B cell (primary cell): ENCODE data around the gene GFOD2. TPM values are rescaled to one million over a fixed set of nuclear protein-coding genes. Genes with fewer than 3 reads are reported as not detected.

ENCODE experiments used
- ATAC-seq: fragments of 200-7000 bp; cut with Tn5 transposase; one replicate; pipeline ENCODE4 v1.10.0; 2021; ENCODE audit warnings: low read depth, mild to moderate bottlenecking, moderate number of reproducible peaks, moderate library complexity
- CTCF ChIA-PET: fragments of 350-600 bp; sonication (Branson Sonifier 250); formaldehyde crosslinking; loops from one replicate; lab custom pipeline; 2021; ENCODE audit warnings: antibody characterized with exemption, inconsistent platforms; lab: Charles Lee
- POLR2A ChIA-PET: fragments of 350-600 bp; sonication (Branson Sonifier 250); formaldehyde crosslinking; loops from one replicate; lab custom pipeline; 2021; ENCODE audit warnings: antibody characterized with exemption; lab: Charles Lee
- DNase-seq: peaks from one replicate; pipeline ENCODE4 v3.0.0; 2013
- H2AFZ ChIP-seq: 2 replicates; pipeline ENCODE4 v1.6.1; 2012; ENCODE audit warnings: mild to moderate bottlenecking, low read depth, low read length; ENCODE audit not compliant: insufficient read depth, poor library complexity, severe bottlenecking
- H3K27ac ChIP-seq, 2 donors: 1 replicate in 1 of 2; 2 replicates in 1 of 2; pipeline ENCODE4 v1.5.1; 2012 to 2013; ENCODE audit warnings: low read length in 2 of 2, mild to moderate bottlenecking in 2 of 2, moderate library complexity in 1 of 2
- H3K27me3 ChIP-seq, 4 experiments: fragments of 200-600 bp in 1 of 4; sonication (generic) in 1 of 4; replicated peaks in 1 of 4; 1 replicate in 2 of 4; 2 replicates in 2 of 4; pipeline versions ENCODE4 v1.6.1 to v1.7.0; 2013 to 2016; ENCODE audit warnings: low read length in 3 of 4, mild to moderate bottlenecking in 2 of 4, mixed read lengths in 1 of 4, moderate library complexity in 1 of 4; ENCODE audit not compliant: insufficient read depth in 4 of 4, control insufficient read depth in 3 of 4; ENCODE audit errors: control extremely low read depth in 1 of 4
- H3K36me3 ChIP-seq, 2 experiments: replicated peaks in 1 of 2; 1 replicate in 1 of 2; 2 replicates in 1 of 2; pipeline versions ENCODE4 v1.6.1 to v1.7.1; 2013; ENCODE audit warnings: low read length in 1 of 2; ENCODE audit not compliant: insufficient read depth in 2 of 2, control insufficient read depth in 1 of 2; ENCODE audit errors: control extremely low read depth in 1 of 2, extremely low read depth in 1 of 2
- H3K4me1 ChIP-seq, 2 donors: fragments of 200-600 bp in 1 of 2; sonication (generic) in 1 of 2; 1 replicate in 1 of 2; 2 replicates in 1 of 2; pipeline versions ENCODE4 v1.5.1 to v1.6.1; 2013 to 2017; ENCODE audit warnings: low read length in 2 of 2; ENCODE audit not compliant: control insufficient read depth in 2 of 2, insufficient read depth in 2 of 2
- H3K4me2 ChIP-seq: replicated peaks from 2 replicates; pipeline ENCODE3; 2012; ENCODE audit warnings: mild to moderate bottlenecking, low read depth, low read length; ENCODE audit not compliant: poor library complexity, severe bottlenecking
- H3K4me3 ChIP-seq, 5 experiments: fragments of 200-600 bp in 1 of 5; sonication (generic) in 1 of 5; 1 replicate in 3 of 5; 2 replicates in 2 of 5; pipeline versions ENCODE4 v1.5.1 to v1.7.0; 2011 to 2016; ENCODE audit warnings: low read length in 4 of 5, mild to moderate bottlenecking in 4 of 5, low read depth in 2 of 5, control low read depth in 1 of 5, moderate library complexity in 1 of 5; ENCODE audit not compliant: insufficient read depth in 1 of 5; ENCODE audit errors: control extremely low read depth in 1 of 5, extremely low read depth in 1 of 5
- H3K79me2 ChIP-seq: fragments of 200-600 bp; sonication (generic); one replicate; pipeline ENCODE4 v1.6.0; 2016; ENCODE audit warnings: low read length; ENCODE audit not compliant: control insufficient read depth, insufficient read depth
- H3K9ac ChIP-seq: fragments of 200-600 bp; sonication (generic); 2 replicates; pipeline ENCODE4 v1.6.1; 2017; ENCODE audit warnings: mild to moderate bottlenecking, low read length, moderate library complexity
- H3K9me3 ChIP-seq, 3 donors: one replicate each; pipeline versions ENCODE4 v1.6.1 to v1.7.1; 2013; ENCODE audit warnings: low read length in 2 of 3; ENCODE audit not compliant: control insufficient read depth in 2 of 3, insufficient read depth in 1 of 3; ENCODE audit errors: control extremely low read depth in 1 of 3
- H4K20me1 ChIP-seq: 2 replicates; pipeline ENCODE4 v1.6.0; 2012; ENCODE audit warnings: mild to moderate bottlenecking, low read length; ENCODE audit not compliant: insufficient read depth, control insufficient read depth, poor library complexity, severe bottlenecking
- H3K27ac Mint-ChIP-seq: one replicate; pipeline ENCODE4 v1.8.0; 2021; ENCODE audit warnings: mixed read lengths
- H3K27me3 Mint-ChIP-seq: one replicate; pipeline ENCODE4 v1.8.0; 2021; ENCODE audit warnings: mixed read lengths
- H3K4me1 Mint-ChIP-seq: one replicate; pipeline ENCODE4 v1.8.0; 2021; ENCODE audit warnings: mixed read lengths
- H3K4me3 Mint-ChIP-seq: one replicate; pipeline ENCODE4 v1.8.0; 2021; ENCODE audit warnings: mixed read lengths
- H3K9me3 Mint-ChIP-seq: one replicate; pipeline ENCODE4 v1.8.0; 2022; ENCODE audit warnings: mixed read lengths; ENCODE audit not compliant: insufficient read depth
- EZH2 ChIP-seq: IDR thresholded peaks from 2 replicates; pipeline ENCODE4 v1.6.1; 2012; ENCODE audit warnings: borderline replicate concordance, low read depth, mild to moderate bottlenecking, moderate library complexity, low read length; ENCODE audit not compliant: insufficient read depth, poor library complexity, severe bottlenecking
- WGBS: methylation state at CpG from one replicate; pipeline ENCODE4 v1.1.5; 2013; ENCODE audit warnings: missing lambda C conversion rate; ENCODE audit not compliant: insufficient coverage; 5-methylcytosine and 5-hydroxymethylcytosine counted together
- intact Hi-C: fragments of 100-400 bp; cut with micrococcal nuclease; formaldehyde crosslinking; loops from one replicate; pipeline ENCODE4 v1.10.0; 2022
- polyA plus RNA-seq: library from polyadenylated mRNA; depleted of rRNA; stranded (reverse); fragments of >200 nt; gene quantifications from 2 replicates; pipeline ENCODE4 v1.2.3, GENCODE V29; 2012
- total RNA-seq, 2 donors: library from RNA; stranded (reverse); fragments of 120-200 nt in 1 of 2; gene quantifications; 1 replicate in 1 of 2; 2 replicates in 1 of 2; pipeline versions ENCODE4 v1.2.3 to v1.2.4, GENCODE V29; 2013 to 2022
- TF ChIP-seq, protein P1 (sequence below): fragments of 200-600 bp; IDR thresholded peaks from one replicate; pipeline ENCODE4 v1.8.0; 2022; ENCODE audit warnings: antibody characterized with exemption, mild to moderate bottlenecking

The GFOD2 gene
- total and polyA plus RNA-seq, 2 donors (not counting 1 experiment from before 2014, with no cell fraction given): 11.9 to 18.2 TPM

- no peaks in the 10 kb centered on the region for H3K27me3 ChIP-seq
- no peaks in the 10 kb centered on the region for H3K27me3 Mint-ChIP-seq
- no peak for ATAC-seq
- H4K20me1 ChIP-seq: peaks cover 38% of the 10 kb centered on the region
- peaks cover 20% of the 10 kb centered on the region for H3K4me1 Mint-ChIP-seq
- intact Hi-C loops: no loop called here
- H3K4me3 ChIP-seq: no peak overlapping the region
- no peaks in the 10 kb centered on the region for H3K9me3 Mint-ChIP-seq
- CTCF ChIA-PET: interaction anchor here (0.6 to 8.4 kb wide), 5 partner anchors 18 to 369 kb away, joined by 3 to 220 read pairs (median 4); partner anchors contain the start of gene CTCF
- WGBS: 91% methylated on average over 6 of the region's 13 CpGs
- DNase-seq: no peak
- H3K27ac ChIP-seq: no peak overlapping the region
- no peak overlapping the region for H3K9ac ChIP-seq
- no peaks in the 10 kb centered on the region for H3K9me3 ChIP-seq
- no peak overlapping the region for H3K4me3 Mint-ChIP-seq
- H3K79me2 ChIP-seq: peaks cover 62% of the 10 kb centered on the region
- POLR2A ChIA-PET: interaction anchor here (1.1 to 1.8 kb wide), 3 partner anchors 10 to 85 kb away, joined by 3 to 6 read pairs (median 4); partner anchors contain the start of gene ACD
- no peak overlapping the region for H3K27ac Mint-ChIP-seq
- peaks cover 12 to 20% of the 10 kb centered on the region in 2 donors for H3K4me1 ChIP-seq
- H2AFZ ChIP-seq: no peak overlapping the region
- TF ChIP-seq EZH2: no peak
- TF ChIP-seq, protein P1, sequence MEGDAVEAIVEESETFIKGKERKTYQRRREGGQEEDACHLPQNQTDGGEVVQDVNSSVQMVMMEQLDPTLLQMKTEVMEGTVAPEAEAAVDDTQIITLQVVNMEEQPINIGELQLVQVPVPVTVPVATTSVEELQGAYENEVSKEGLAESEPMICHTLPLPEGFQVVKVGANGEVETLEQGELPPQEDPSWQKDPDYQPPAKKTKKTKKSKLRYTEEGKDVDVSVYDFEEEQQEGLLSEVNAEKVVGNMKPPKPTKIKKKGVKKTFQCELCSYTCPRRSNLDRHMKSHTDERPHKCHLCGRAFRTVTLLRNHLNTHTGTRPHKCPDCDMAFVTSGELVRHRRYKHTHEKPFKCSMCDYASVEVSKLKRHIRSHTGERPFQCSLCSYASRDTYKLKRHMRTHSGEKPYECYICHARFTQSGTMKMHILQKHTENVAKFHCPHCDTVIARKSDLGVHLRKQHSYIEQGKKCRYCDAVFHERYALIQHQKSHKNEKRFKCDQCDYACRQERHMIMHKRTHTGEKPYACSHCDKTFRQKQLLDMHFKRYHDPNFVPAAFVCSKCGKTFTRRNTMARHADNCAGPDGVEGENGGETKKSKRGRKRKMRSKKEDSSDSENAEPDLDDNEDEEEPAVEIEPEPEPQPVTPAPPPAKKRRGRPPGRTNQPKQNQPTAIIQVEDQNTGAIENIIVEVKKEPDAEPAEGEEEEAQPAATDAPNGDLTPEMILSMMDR: no peak
- H3K36me3 ChIP-seq: peaks cover 0 to 55% of the 10 kb centered on the region in 2 experiments
- H3K4me2 ChIP-seq: no peak overlapping the region
These were observed 71.4 kb downstream of the GFOD2 start for GRCh38 chr16:67647681-67648080.

DNA sequence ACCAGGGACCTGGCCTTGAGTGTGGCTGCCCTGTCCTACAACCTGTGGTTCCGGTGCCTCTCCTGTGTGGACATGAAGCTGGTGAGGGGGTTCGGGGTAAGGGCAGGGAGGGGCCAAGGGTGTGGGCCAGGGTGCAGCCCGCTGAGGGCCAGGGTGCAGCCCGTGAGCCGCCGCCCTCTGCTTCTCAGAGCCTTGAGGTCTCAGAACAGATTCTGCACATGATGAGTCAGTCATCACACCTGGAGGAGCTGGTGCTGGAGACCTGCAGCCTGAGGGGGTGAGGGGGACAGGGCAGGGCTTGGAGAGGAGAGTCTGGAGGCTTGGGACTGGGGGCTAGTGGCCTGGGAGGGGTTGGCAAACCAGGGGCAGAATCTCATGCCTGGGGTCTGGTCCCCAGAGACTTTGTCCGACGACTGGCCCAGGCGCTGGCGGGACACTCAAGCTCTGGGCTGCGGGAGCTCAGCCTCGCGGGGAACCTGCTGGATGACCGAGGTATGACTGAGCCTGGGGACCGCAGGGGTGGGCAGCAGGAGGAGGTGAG is 71.9 kb downstream of the GFOD2 start:
- Mint-ChIP-seq H3K27me3 (no peaks in the 10 kb centered on the region), H3K4me1 (peaks cover 18% of the 10 kb centered on the region), H3K27ac (peak overlapping the region; percentile 26), H3K4me3 (no peak overlapping the region), H3K9me3 (no peaks in the 10 kb centered on the region)
- Histone ChIP-seq H4K20me1 (peaks cover 36% of the 10 kb centered on the region), H2AFZ (no peak overlapping the region), H3K79me2 (peaks cover 60% of the 10 kb centered on the region), H3K27ac (peak overlapping the region in 1 of 2 donors; percentile 15), H3K4me2 (no peak overlapping the region), H3K4me3 (no peak overlapping the region), H3K9ac (no peak overlapping the region), H3K4me1 (peaks cover 12 to 20% of the 10 kb centered on the region in 2 donors), H3K27me3 (no peaks in the 10 kb centered on the region), H3K9me3 (no peaks in the 10 kb centered on the region), H3K36me3 (peaks cover 0 to 51% of the 10 kb centered on the region in 2 experiments)
- CTCF ChIA-PET: interaction anchor here (0.5 to 8.4 kb wide), 6 partner anchors 16 to 370 kb away, joined by 3 to 220 read pairs (median 4); partner anchors contain the start of gene CTCF
- intact Hi-C loops: no loop called here
- DNase-seq: no peak
- 92% methylated on average over 14 of the region's 15 CpGs for WGBS
- no peak for ATAC-seq
- no peak for TF ChIP-seq EZH2
- TF ChIP-seq, protein P1: no peak
- POLR2A ChIA-PET: interaction anchor here (1.1 kb wide), 2 partner anchors 13 to 84 kb away, joined by 3 to 4 read pairs; partner anchors contain the start of gene ACD
